K562 (cell line): Measurements from ENCODE around the gene ADAR. TPM values are rescaled to one million over a fixed set of nuclear protein-coding genes. Genes with fewer than 3 reads are reported as not detected.

ENCODE experiments used
- HNRNPL ChIP-seq: fragments of 200-400 bp; formaldehyde crosslinking; IDR thresholded peaks from 2 replicates; pipeline ENCODE4 v1.6.1; 2017; ENCODE audit warnings: low read depth, mild to moderate bottlenecking, low read length
- KLF6 ChIP-seq: fragments of 250-450 bp; sonication (Bioruptor Pico); IDR thresholded peaks from 2 replicates; pipeline ENCODE4 v1.4.0; 2020; ENCODE audit warnings: mild to moderate bottlenecking, moderate library complexity, borderline replicate concordance
- MECOM ChIP-seq: fragments of 250-450 bp; sonication (Bioruptor Pico); IDR thresholded peaks from 2 replicates; pipeline ENCODE4 v1.8.0; 2022; ENCODE audit warnings: inconsistent platforms
- MXD1 ChIP-seq: fragments of 250-450 bp; sonication (Bioruptor Pico); IDR thresholded peaks from 2 replicates; pipeline ENCODE4 v1.8.0; 2021; ENCODE audit warnings: borderline replicate concordance, mild to moderate bottlenecking, moderate library complexity; ENCODE audit not compliant: poor library complexity, severe bottlenecking
- SAFB ChIP-seq: fragments of 200-400 bp; formaldehyde crosslinking; IDR thresholded peaks from 2 replicates; pipeline ENCODE4 v1.6.1; 2017; ENCODE audit warnings: low read depth, low read length, borderline replicate concordance
- SMAD4 ChIP-seq: fragments of 250-450 bp; sonication (Bioruptor Pico); conservative IDR thresholded peaks from 2 replicates; pipeline ENCODE4 v1.8.0; 2021; ENCODE audit warnings: inconsistent platforms, mild to moderate bottlenecking, moderate library complexity
- SNAPC5 ChIP-seq: fragments of 250-450 bp; sonication (Bioruptor Pico); IDR thresholded peaks from 2 replicates; pipeline ENCODE4 v1.8.0; 2021; ENCODE audit warnings: moderate library complexity, mild to moderate bottlenecking, inconsistent platforms
- USF1 ChIP-seq: sonication (generic); formaldehyde crosslinking; IDR thresholded peaks from 2 replicates; pipeline ENCODE4 v1.9.0; 2022; ENCODE audit warnings: mild to moderate bottlenecking, missing genetic modification reagents
- polyA plus RNA-seq, 8 experiments: library from polyadenylated mRNA; depleted of rRNA in 4 of 8; stranded (reverse) in 5 of 8; unstranded in 3 of 8; fragments of >200 nt; fragmentation: Nextera tagmentation in 2 of 8; fragmentation: Illumina TruSeq in 1 of 8; extraction: Ambion mirVana in 2 of 8; extraction: Trizol in 1 of 8; gene quantifications; 2 replicates each; pipeline versions ENCODE4 v1.2.1 to v1.2.3, GENCODE V29; 2011 to 2014; ENCODE audit warnings: inconsistent platforms in 1 of 8, missing spikeins in 1 of 8
- total RNA-seq, 7 experiments: library from RNA; depleted of rRNA in 6 of 7; stranded (reverse); fragments of >200 nt in 6 of 7; fragmentation: Illumina TruSeq in 2 of 7; extraction: Trizol in 2 of 7; gene quantifications; 2 replicates each; pipeline versions ENCODE4 v1.2.1 to v1.2.3, GENCODE V29; 2011 to 2021; ENCODE audit warnings: low replicate concordance in 1 of 7

The ADAR gene
- total and polyA plus RNA-seq, 9 of the 15 experiments (the other 6 are each of a cell fraction or from before 2014, with no cell fraction given), result 30.1 to 123 (median 60.2) TPM

- TF ChIP-seq MXD1 (CRISPR knock-in tag) (peak; percentile 69), USF1 (CRISPR knock-in tag) (peak; percentile 98), HNRNPL (peak; percentile 44; the same call in 1 of the 2 replicates), SNAPC5 (CRISPR knock-in tag) (no peak), MECOM (CRISPR knock-in tag) (no peak), SAFB (peak; percentile 69; the same call in 1 of the 2 replicates), KLF6 (CRISPR knock-in tag) (peak; percentile 71; the same call in 1 of the 2 replicates), SMAD4 (CRISPR knock-in tag) (peak; percentile 74)
- TF ChIP-seq, all 486 proteins: peak for 193
Observed at GRCh38 chr1:154558720-154559465, 49.1 kb downstream of the ADAR start (continued).
